HG02852 (cell line): Measurements from ENCODE around the gene CCDC57.

ENCODE experiments used
- ATAC-seq: cut with Tn5 transposase; IDR thresholded peaks from one replicate; pipeline ENCODE4 v1.9.1; 2021; ENCODE audit warnings: mild to moderate bottlenecking, moderate library complexity; ENCODE audit not compliant: unreplicated experiment

CCDC57 gene

GRCh38 chr17:82129095-82129494, 83.5 kb downstream of the CCDC57 start:
- no peak for ATAC-seq

GRCh38 chr17:82128287-82128686, 84.4 kb downstream of the CCDC57 start:
- no peak for ATAC-seq

- no peak for ATAC-seq
These were observed 84.9 kb downstream of the CCDC57 start for GRCh38 chr17:82127704-82128103.

GRCh38 chr17:82127315-82127595, 85.4 kb downstream of the CCDC57 start:
- no peak for ATAC-seq

GRCh38 chr17:82126556-82127314, 85.9 kb downstream of the CCDC57 start:
- ATAC-seq: no peak

- no peak for ATAC-seq
These were observed 88.5 kb downstream of the CCDC57 start for GRCh38 chr17:82124101-82124500.

GRCh38 chr17:82121660-82122629, 90.7 kb downstream of the CCDC57 start:
- ATAC-seq: no peak

GRCh38 chr17:82121246-82121645, 91.4 kb downstream of the CCDC57 start:
- no peak for ATAC-seq

GRCh38 chr17:82120148-82120547, 92.5 kb downstream of the CCDC57 start:
- no peak for ATAC-seq

- no peak for ATAC-seq
These were observed 93.7 kb downstream of the CCDC57 start for GRCh38 chr17:82118815-82119380.

GRCh38 chr17:82118168-82118814, 94.4 kb downstream of the CCDC57 start:
- ATAC-seq: no peak

- no peak for ATAC-seq
These were observed 95.2 kb downstream of the CCDC57 start for GRCh38 chr17:82117139-82118090.

GRCh38 chr17:82116246-82116645, 96.4 kb downstream of the CCDC57 start:
- no peak for ATAC-seq

- no peak for ATAC-seq
These were observed 97.8 kb downstream of the CCDC57 start for GRCh38 chr17:82114872-82115271.

GRCh38 chr17:82114447-82114846, 98.2 kb downstream of the CCDC57 start:
- ATAC-seq: no peak

GRCh38 chr17:82113941-82114340, 98.7 kb downstream of the CCDC57 start:
- no peak for ATAC-seq

GRCh38 chr17:82113422-82113821, 99.2 kb downstream of the CCDC57 start:
- no peak for ATAC-seq

GRCh38 chr17:82112914-82113311, 99.7 kb downstream of the CCDC57 start:
- ATAC-seq: no peak

- no peak for ATAC-seq
These were observed 100.3 kb downstream of the CCDC57 start for GRCh38 chr17:82112181-82112913.
